BJ (cell line): ENCODE measurements around the gene LRRN4. TPM values are rescaled to one million over a fixed set of nuclear protein-coding genes. Genes with fewer than 3 reads are reported as not detected.

Source experiments
- CTCF ChIA-PET: fragments of 350-600 bp; formaldehyde crosslinking; extraction: SDS; loops from one replicate; lab custom pipeline; 2021; ENCODE audit warnings: antibody characterized with exemption, inconsistent platforms; lab: Yijun Ruan, JAX
- POLR2A ChIA-PET: fragments of 300-600 bp; sonication (Branson Sonifier 250); formaldehyde crosslinking; extraction: SDS; loops from one replicate; lab custom pipeline; 2021; ENCODE audit warnings: antibody characterized with exemption; lab: Charles Lee
- DNase-seq: peaks from one replicate; pipeline ENCODE4 v3.0.0-alpha.2; 2011; ENCODE audit warnings: low read depth
- H3K27me3 ChIP-seq: 2 replicates; pipeline ENCODE4 v1.6.0; 2011; ENCODE audit warnings: low read length; ENCODE audit not compliant: control insufficient read depth, insufficient read depth
- H3K36me3 ChIP-seq: 2 replicates; pipeline ENCODE4 v1.5.1; 2011; ENCODE audit warnings: low read length; ENCODE audit not compliant: control insufficient read depth, insufficient read depth
- H3K4me3 ChIP-seq: 2 replicates; pipeline ENCODE4 v1.5.1; 2011; ENCODE audit warnings: low read depth, mild to moderate bottlenecking, control low read depth, low read length
- CTCF ChIP-seq: IDR thresholded peaks from 2 replicates; pipeline ENCODE4 v1.5.1; 2011; ENCODE audit warnings: low read depth, mild to moderate bottlenecking, control low read depth, inconsistent platforms, low read length, moderate library complexity; ENCODE audit not compliant: insufficient read depth
- polyA plus RNA-seq: library from polyadenylated mRNA; depleted of rRNA; stranded (reverse); fragments of >200 nt; gene quantifications from 2 replicates; pipeline ENCODE4 v1.2.3, GENCODE V29; 2011; rRNA removed
- small RNA-seq: library from RNA; depleted of rRNA; stranded (forward); fragments of <200 nt; gene quantifications from one replicate; pipeline ENCODE3, GENCODE V24; 2012; ENCODE audit warnings: low replicate concordance, low read depth; ENCODE audit not compliant: insufficient read length

The LRRN4 gene
- polyA plus RNA-seq, 1 experiment: 0.06 TPM

GRCh38 chr20:5991623-5992441 lies 62.0 kb downstream of the LRRN4 start:
- ChIA-PET CTCF (interaction anchor here (1.8 kb wide), 1 partner anchor 463 kb away, joined by 7 read pairs; no protein-coding TSS in a partner anchor), POLR2A (no interaction called here)
- peak; percentile 61 for DNase-seq
- Histone ChIP-seq H3K4me3 (no peak overlapping the region), H3K36me3 (no peaks in the 10 kb centered on the region), H3K27me3 (no peaks in the 10 kb centered on the region)
- TF ChIP-seq CTCF: no peak

GRCh38 chr20:5990946-5991345 lies 62.9 kb downstream of the LRRN4 start:
- TF ChIP-seq CTCF: no peak
- ChIA-PET CTCF (no interaction called here), POLR2A (no interaction called here)
- no peak for DNase-seq
- Histone ChIP-seq H3K36me3 (no peaks in the 10 kb centered on the region), H3K4me3 (no peak overlapping the region), H3K27me3 (no peaks in the 10 kb centered on the region)

Small RNAs within 50 kb of the gene (small RNA-seq; reads per million reads assigned to genes)
- gene RN7SL498P: not detected

Other genes starting within 250 kb of the LRRN4 start
- gene CHGB, start 142.6 kb downstream of the LRRN4 start, polyA plus RNA-seq: 0.05 TPM in 2 replicates
- gene TRMT6, start 103.5 kb downstream of the LRRN4 start, polyA plus RNA-seq: 4.6 and 7.2 TPM in 2 replicates
- gene MCM8, start 103.4 kb downstream of the LRRN4 start, polyA plus RNA-seq: 2.7 and 4.7 TPM in 2 replicates
- 44.5 and 73.3 TPM in 2 replicates for gene CRLS1, start 47.9 kb downstream of the LRRN4 start, polyA plus RNA-seq
- gene FERMT1, start 69.0 kb upstream of the LRRN4 start, polyA plus RNA-seq: 0.53 and 1.1 TPM in 2 replicates